Measurements from ENCODE around the gene PLEKHO1.

PLEKHO1 gene

GRCh38 chr1:150164224-150164623 is 14.5 kb downstream of the PLEKHO1 start:
- Histone ChIP-seq H3K27ac (peak overlapping the region; percentile 95), H3K4me3 (no peak overlapping the region)
- TF ChIP-seq, protein P1, sequence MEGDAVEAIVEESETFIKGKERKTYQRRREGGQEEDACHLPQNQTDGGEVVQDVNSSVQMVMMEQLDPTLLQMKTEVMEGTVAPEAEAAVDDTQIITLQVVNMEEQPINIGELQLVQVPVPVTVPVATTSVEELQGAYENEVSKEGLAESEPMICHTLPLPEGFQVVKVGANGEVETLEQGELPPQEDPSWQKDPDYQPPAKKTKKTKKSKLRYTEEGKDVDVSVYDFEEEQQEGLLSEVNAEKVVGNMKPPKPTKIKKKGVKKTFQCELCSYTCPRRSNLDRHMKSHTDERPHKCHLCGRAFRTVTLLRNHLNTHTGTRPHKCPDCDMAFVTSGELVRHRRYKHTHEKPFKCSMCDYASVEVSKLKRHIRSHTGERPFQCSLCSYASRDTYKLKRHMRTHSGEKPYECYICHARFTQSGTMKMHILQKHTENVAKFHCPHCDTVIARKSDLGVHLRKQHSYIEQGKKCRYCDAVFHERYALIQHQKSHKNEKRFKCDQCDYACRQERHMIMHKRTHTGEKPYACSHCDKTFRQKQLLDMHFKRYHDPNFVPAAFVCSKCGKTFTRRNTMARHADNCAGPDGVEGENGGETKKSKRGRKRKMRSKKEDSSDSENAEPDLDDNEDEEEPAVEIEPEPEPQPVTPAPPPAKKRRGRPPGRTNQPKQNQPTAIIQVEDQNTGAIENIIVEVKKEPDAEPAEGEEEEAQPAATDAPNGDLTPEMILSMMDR (IDR thresholded peaks at IDR 0.05), result no peak
- no peak for DNase-seq (ENCODE audit: low spot score)

GRCh38 chr1:150164779-150165178 is 15.1 kb downstream of the PLEKHO1 start:
- TF ChIP-seq, protein P1 (IDR thresholded peaks at IDR 0.05), result no peak
- Histone ChIP-seq H3K27ac (peak overlapping the region; percentile 95), H3K4me3 (no peak overlapping the region)
- no peak for DNase-seq (ENCODE audit: low spot score)

DNA sequence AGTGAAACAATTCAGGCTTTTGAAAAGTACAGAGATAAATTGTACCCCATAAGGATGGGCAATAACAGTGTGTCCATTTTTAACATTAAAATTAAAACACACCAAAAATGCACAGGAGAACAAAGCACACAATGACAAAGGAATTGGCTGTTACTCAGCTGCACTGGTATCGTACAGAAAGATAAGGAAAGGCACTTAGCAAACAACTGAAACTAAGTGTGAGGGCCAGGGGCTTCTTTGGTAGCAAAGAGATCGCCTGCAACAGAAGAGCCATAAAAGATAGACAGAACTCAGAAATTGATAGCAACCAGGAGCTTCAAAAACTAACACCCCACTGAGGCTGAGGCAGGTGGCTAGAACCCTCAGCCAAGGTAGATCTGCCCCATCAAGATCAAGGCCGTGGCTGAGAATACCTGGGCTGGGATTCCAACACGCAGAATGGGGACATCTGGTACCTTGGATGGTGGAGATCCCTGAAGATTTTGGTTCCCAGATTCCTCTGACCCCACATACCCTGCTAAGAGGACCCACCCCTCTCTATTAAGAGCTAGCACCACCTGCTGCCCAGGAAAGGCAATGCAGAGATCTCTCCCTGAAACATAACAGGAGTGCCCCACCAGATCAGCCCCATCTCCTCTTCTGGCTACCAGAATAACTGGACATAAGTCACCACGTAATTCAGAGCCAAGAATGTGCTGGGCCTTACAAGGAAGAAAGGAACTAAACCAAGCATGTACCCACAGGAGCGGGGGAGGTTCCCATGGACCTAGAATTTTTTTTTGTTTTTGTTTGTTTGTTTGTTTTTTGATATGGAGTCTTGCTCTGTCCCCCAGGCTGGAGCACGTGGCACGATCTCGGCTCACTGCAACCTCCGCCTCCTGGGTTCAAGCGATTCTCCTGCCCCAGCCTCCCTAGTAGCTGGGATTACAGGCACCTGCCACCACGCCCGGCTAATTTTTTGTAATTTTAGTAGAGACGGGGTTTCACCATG is 16.2 kb downstream of the PLEKHO1 start:
- Histone ChIP-seq H3K27ac (peak overlapping the region; percentile 43 to 95), H3K4me3 (no peak overlapping the region)
- TF ChIP-seq, protein P1 (IDR thresholded peaks at IDR 0.05), result no peak
- no peak for DNase-seq (ENCODE audit: low spot score)

DNA sequence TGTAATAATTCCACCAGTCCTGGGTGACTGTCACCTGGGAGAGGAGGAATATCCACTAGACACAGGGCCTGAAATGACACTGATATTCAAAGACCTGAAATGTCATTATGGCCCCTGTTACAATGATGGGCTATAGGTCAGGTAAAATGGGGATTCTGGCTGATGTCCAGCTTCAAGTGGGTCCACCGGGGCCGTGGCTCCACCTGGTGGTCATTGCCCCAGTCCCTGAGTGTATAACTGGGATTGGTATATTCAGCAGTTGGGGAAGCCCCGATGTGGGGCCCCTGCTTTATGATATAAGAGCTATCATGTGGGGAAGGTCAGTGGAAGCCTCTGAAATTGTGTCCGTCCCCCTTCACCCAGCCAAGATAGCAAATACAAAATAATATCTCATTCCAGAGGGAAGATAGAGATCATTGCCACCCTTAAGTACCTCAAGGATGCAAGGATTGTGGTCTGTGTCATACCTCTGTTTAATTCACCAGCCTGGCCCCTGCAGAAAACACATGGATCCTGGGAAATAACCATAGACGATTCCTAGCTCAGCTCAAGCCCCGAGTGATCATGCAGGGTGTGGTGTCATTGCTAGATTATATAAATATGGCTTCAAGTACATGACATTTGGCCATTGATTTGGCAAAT is 19.4 kb downstream of the PLEKHO1 start:
- no peak for DNase-seq (ENCODE audit: low spot score)
- H3K4me3 ChIP-seq, result no peak overlapping the region
- TF ChIP-seq, protein P1 (IDR thresholded peaks at IDR 0.05), result peak; percentile 60
- H3K27ac ChIP-seq, result no peak overlapping the region

- DNase-seq (ENCODE audit: low spot score), result no peak
- Histone ChIP-seq H3K4me3 (no peak overlapping the region), H3K27ac (no peak overlapping the region)
- TF ChIP-seq, protein P1 (IDR thresholded peaks at IDR 0.05), result no peak
Observed at GRCh38 chr1:150171801-150172200, 22.1 kb downstream of the PLEKHO1 start.

- TF ChIP-seq, protein P1 (IDR thresholded peaks at IDR 0.05), result no peak
Observed at GRCh38 chr1:150173141-150173585, 23.4 kb downstream of the PLEKHO1 start.

More at GRCh38 chr1:150173141-150173585, 23.4 kb downstream of the PLEKHO1 start:
- no peak for DNase-seq (ENCODE audit: low spot score)
- Histone ChIP-seq H3K4me3 (no peak overlapping the region), H3K27ac (no peak overlapping the region)
